ENCODE data around the gene GLIPR1.
"Not testable (repeated sequence)": the region's sequence is repeated elsewhere in the genome, so short reads cannot be mapped to it uniquely, and the experiment has no call there.

Gene GLIPR1

GRCh38 chr12:75480469-75480949, at the start of gene GLIPR1:
TSS of gene GLIPR1 (plus strand) at chr12:75480755. CDS start at chr12:75480881, 126 bp downstream.
- peak; percentile 80 for DNase-seq (ENCODE audit: low read depth)
- TF ChIP-seq CTCF (IDR thresholded peaks at IDR 0.05; ENCODE audit: low read depth, low read length, missing control alignments): no peak
- H3K4me3 ChIP-seq (ENCODE audit: low read depth, low read length): peak within 1 kb of the TSS; percentile 63

- no peak overlapping the region for H3K4me3 ChIP-seq (ENCODE audit: low read depth, low read length)
- DNase-seq (ENCODE audit: low read depth): no peak
- no peak for TF ChIP-seq CTCF (IDR thresholded peaks at IDR 0.05; ENCODE audit: low read depth, low read length, missing control alignments)
These were observed 47.6 kb upstream of the GLIPR1 start for GRCh38 chr12:75432924-75433323.

- TF ChIP-seq CTCF (IDR thresholded peaks at IDR 0.05; ENCODE audit: low read depth, low read length, missing control alignments): peak; percentile 46
- peak; percentile 3 for DNase-seq (ENCODE audit: low read depth)
- H3K4me3 ChIP-seq (ENCODE audit: low read depth, low read length): no peak overlapping the region
These were observed 43.0 kb upstream of the GLIPR1 start for GRCh38 chr12:75437564-75437963.

GRCh38 chr12:75438059-75438754, 42.3 kb upstream of the GLIPR1 start:
- H3K4me3 ChIP-seq (ENCODE audit: low read depth, low read length): no peak overlapping the region
- no peak for DNase-seq (ENCODE audit: low read depth)
- no peak for TF ChIP-seq CTCF (IDR thresholded peaks at IDR 0.05; ENCODE audit: low read depth, low read length, missing control alignments)

GRCh38 chr12:75439048-75439447, 41.5 kb upstream of the GLIPR1 start:
- DNase-seq (ENCODE audit: low read depth): no peak
- no peak overlapping the region for H3K4me3 ChIP-seq (ENCODE audit: low read depth, low read length)
- TF ChIP-seq CTCF (IDR thresholded peaks at IDR 0.05; ENCODE audit: low read depth, low read length, missing control alignments): no peak

GRCh38 chr12:75439930-75440329, 40.6 kb upstream of the GLIPR1 start:
- DNase-seq (ENCODE audit: low read depth): no peak
- no peak for TF ChIP-seq CTCF (IDR thresholded peaks at IDR 0.05; ENCODE audit: low read depth, low read length, missing control alignments)
- H3K4me3 ChIP-seq (ENCODE audit: low read depth, low read length): no peak overlapping the region

- DNase-seq (ENCODE audit: low read depth); H3K4me3 ChIP-seq (ENCODE audit: low read depth, low read length): not testable (repeated sequence)
These were observed 38.7 kb upstream of the GLIPR1 start for GRCh38 chr12:75441687-75442449.

GRCh38 chr12:75442454-75442853, 38.1 kb upstream of the GLIPR1 start:
- H3K4me3 ChIP-seq (ENCODE audit: low read depth, low read length); DNase-seq (ENCODE audit: low read depth): not testable (repeated sequence)

Measured in GM12864 (cell line).